PC-9 (cell line): ENCODE measurements around the gene ACYP2. TPM values are rescaled to one million over a fixed set of nuclear protein-coding genes. Genes with fewer than 3 reads are reported as not detected.

Experiments
- BruUV-seq: library from RNA; stranded (reverse); fragments of 400-500 nt; replicated peaks from 2 replicates; lab custom pipeline; 2021; lab: Mats Ljungman, UMichigan
- CTCF ChIA-PET: fragments of 300-600 bp; sonication (Branson Sonifier 250); formaldehyde crosslinking; loops from one replicate; lab custom pipeline; 2022; ENCODE audit warnings: antibody characterized with exemption; lab: Charles Lee
- POLR2A ChIA-PET: fragments of 300-600 bp; sonication (Branson Sonifier 250); formaldehyde crosslinking; loops from one replicate; lab custom pipeline; 2022; ENCODE audit warnings: antibody characterized with exemption; ENCODE audit not compliant: unreplicated experiment; lab: Charles Lee
- DNase-seq, 2 experiments: peaks; one replicate each; pipeline versions ENCODE4 v3.0.0 to v3.0.0-alpha.2; 2015 to 2022; ENCODE audit warnings: mixed read lengths in 1 of 2
- H2AFZ ChIP-seq: fragments of 200-600 bp; sonication (generic); 2 replicates; pipeline ENCODE4 v1.8.1; 2017; ENCODE audit warnings: antibody characterized with exemption
- H3F3A ChIP-seq: fragments of 200-600 bp; sonication (generic); 2 replicates; pipeline ENCODE4 v1.8.1; 2017; ENCODE audit warnings: antibody characterized with exemption, mild to moderate bottlenecking, low read depth; ENCODE audit not compliant: insufficient read depth
- H3K27ac ChIP-seq: fragments of 200-600 bp; sonication (generic); 2 replicates; pipeline ENCODE4 v1.6.1; 2016; ENCODE audit warnings: mixed run types
- H3K27me3 ChIP-seq: fragments of 200-600 bp; sonication (generic); 2 replicates; pipeline ENCODE4 v1.6.1; 2016; ENCODE audit warnings: low read depth, mixed run types; ENCODE audit not compliant: insufficient read depth
- H3K36me3 ChIP-seq: fragments of 200-600 bp; sonication (generic); 2 replicates; pipeline ENCODE4 v1.6.1; 2016; ENCODE audit warnings: low read depth, mixed run types
- H3K4me1 ChIP-seq: fragments of 200-600 bp; sonication (generic); replicated peaks from 2 replicates; pipeline ENCODE4 v1.6.1; 2016; ENCODE audit warnings: mixed run types; ENCODE audit not compliant: insufficient read depth
- H3K4me2 ChIP-seq: fragments of 200-600 bp; sonication (generic); 2 replicates; pipeline ENCODE4 v1.6.1; 2017; ENCODE audit warnings: mixed run types
- H3K4me3 ChIP-seq: fragments of 200-600 bp; sonication (generic); 2 replicates; pipeline ENCODE4 v1.6.1; 2016; ENCODE audit warnings: mixed run types
- H3K79me2 ChIP-seq: fragments of 200-600 bp; sonication (generic); 2 replicates; pipeline ENCODE4 v1.6.1; 2017; ENCODE audit warnings: low read depth, mixed run types
- H3K9me2 ChIP-seq: fragments of 200-600 bp; sonication (generic); 2 replicates; pipeline ENCODE4 v1.8.1; 2017; ENCODE audit warnings: mild to moderate bottlenecking; ENCODE audit not compliant: insufficient read depth
- H3K9me3 ChIP-seq: fragments of 200-600 bp; sonication (generic); 2 replicates; pipeline ENCODE4 v1.8.1; 2016; ENCODE audit warnings: low read depth; ENCODE audit not compliant: insufficient read depth
- H4K20me1 ChIP-seq: fragments of 200-600 bp; sonication (generic); 2 replicates; pipeline ENCODE4 v1.8.1; 2017; ENCODE audit not compliant: insufficient read depth
- CTCF ChIP-seq: fragments of 200-600 bp; sonication (generic); conservative IDR thresholded peaks from 2 replicates; pipeline ENCODE4 v1.6.1; 2017; ENCODE audit warnings: mixed run types, antibody characterized with exemption, mild to moderate bottlenecking, moderate library complexity
- EZH2 ChIP-seq: fragments of 200-600 bp; sonication (generic); IDR thresholded peaks from 2 replicates; pipeline ENCODE4 v1.8.0; 2017; ENCODE audit warnings: antibody characterized with exemption, low read depth
- intact Hi-C: fragments of 100-400 bp; cut with micrococcal nuclease; formaldehyde crosslinking; loops from one replicate; pipeline ENCODE4 v1.10.0; 2022; ENCODE audit not compliant: unreplicated experiment
- total RNA-seq: library from RNA; stranded (reverse); gene quantifications from 2 replicates; pipeline ENCODE4 v1.2.3, GENCODE V29; 2021

ACYP2 gene
- total RNA-seq, 1 experiment from 2014 or later = 25.9 TPM

GRCh38 chr2:54208364-54209240 is 93.2 kb downstream of the ACYP2 start:
- H2AFZ ChIP-seq = no peak overlapping the region
- no peaks in the 10 kb centered on the region for H3K27me3 ChIP-seq
- H3K79me2 ChIP-seq = no peaks in the 10 kb centered on the region
- no peak for DNase-seq
- POLR2A ChIA-PET = interaction anchor here (0.7 kb wide), 1 partner anchor 213 kb away, joined by 4 read pairs; no protein-coding TSS in a partner anchor
- no peaks in the 10 kb centered on the region for H3F3A ChIP-seq
- no peaks in the 10 kb centered on the region for H3K9me2 ChIP-seq
- peaks cover 4% of the 10 kb centered on the region for H3K9me3 ChIP-seq
- intact Hi-C loops = no loop called here
- H3K36me3 ChIP-seq = no peaks in the 10 kb centered on the region
- 0 out of 2 replicates have a peak, but pooled peaks cover 6% of the 10 kb centered on the region for H3K4me1 ChIP-seq
- H3K4me3 ChIP-seq = no peak overlapping the region
- TF ChIP-seq CTCF (no peak), EZH2 (no peak)
- H3K4me2 ChIP-seq = no peak overlapping the region
- BruUV-seq = no TSS peak
- CTCF ChIA-PET = no interaction called here
- no peak overlapping the region for H3K27ac ChIP-seq
- H4K20me1 ChIP-seq = no peaks in the 10 kb centered on the region

GRCh38 chr2:54209379-54209778 is 94.0 kb downstream of the ACYP2 start:
- POLR2A ChIA-PET = interaction anchor here (0.7 kb wide), 1 partner anchor 213 kb away, joined by 4 read pairs; no protein-coding TSS in a partner anchor
- Histone ChIP-seq H3K4me2 (no peak overlapping the region), H3K4me3 (no peak overlapping the region), H3K4me1 (0 out of 2 replicates have a peak, but pooled peaks cover 6% of the 10 kb centered on the region), H3K79me2 (no peaks in the 10 kb centered on the region), H3F3A (no peaks in the 10 kb centered on the region), H3K27ac (no peak overlapping the region), H3K36me3 (no peaks in the 10 kb centered on the region), H3K9me3 (peaks cover 4% of the 10 kb centered on the region), H3K9me2 (no peaks in the 10 kb centered on the region), H3K27me3 (no peaks in the 10 kb centered on the region), H4K20me1 (no peaks in the 10 kb centered on the region), H2AFZ (no peak overlapping the region)
- no peak for DNase-seq
- intact Hi-C loops = no loop called here
- CTCF ChIA-PET = no interaction called here
- no TSS peak for BruUV-seq
- no peak for TF ChIP-seq CTCF

GRCh38 chr2:54212456-54212855 is 97.0 kb downstream of the ACYP2 start:
- H3K27ac ChIP-seq = no peak overlapping the region
- no peaks in the 10 kb centered on the region for H3K79me2 ChIP-seq
- intact Hi-C loops = loop anchor here (10.0 kb wide), 1 partner anchor 122 kb away; a partner anchor contains a TSS
- ChIA-PET CTCF (no interaction called here), POLR2A (no interaction called here)
- peak; percentile 14 to 84 for DNase-seq
- BruUV-seq = no TSS peak
- no peak overlapping the region for H2AFZ ChIP-seq
- TF ChIP-seq EZH2 (no peak), CTCF (no peak)
- H3K36me3 ChIP-seq = no peaks in the 10 kb centered on the region
- no peaks in the 10 kb centered on the region for H4K20me1 ChIP-seq
- no peaks in the 10 kb centered on the region for H3F3A ChIP-seq
- no peaks in the 10 kb centered on the region for H3K9me2 ChIP-seq
- H3K4me1 ChIP-seq = 0 out of 2 replicates have a peak, but pooled peaks cover 6% of the 10 kb centered on the region
- H3K27me3 ChIP-seq = no peaks in the 10 kb centered on the region
- no peak overlapping the region for H3K4me2 ChIP-seq
- no peak overlapping the region for H3K4me3 ChIP-seq
- H3K9me3 ChIP-seq = peaks cover 4% of the 10 kb centered on the region
